Measurements from ENCODE around the gene CCND2. TPM values are rescaled to one million over a fixed set of nuclear protein-coding genes. Genes with fewer than 3 reads are reported as not detected.

CCND2 gene
- total and polyA plus RNA-seq, 2 of the 4 experiments (the other 2 are of a cell fraction), result 1.1 to 2.3 TPM

GRCh38 chr12:4261655-4262054 lies 11.9 kb upstream of the CCND2 start:
- Histone ChIP-seq H2BK5ac (ENCODE audit: low read depth, low read length, poor library complexity, severe bottlenecking) (no peak overlapping the region), H2BK15ac (ENCODE audit: low read depth, low read length) (no peak overlapping the region), H2AK5ac (ENCODE audit: low read depth, low read length) (no peak overlapping the region), H3K27me3 (ENCODE audit: control insufficient read depth, insufficient read depth, low read length) (peaks cover 30% of the 10 kb centered on the region), H4K20me1 (ENCODE audit: insufficient read depth, low read length) (no peaks in the 10 kb centered on the region), H3K4me3 (ENCODE audit: insufficient read depth, low read depth, low read length) (no peak overlapping the region), H3K4ac (ENCODE audit: low read depth, low read length) (no peak overlapping the region), H4K5ac (ENCODE audit: low read depth, low read length) (no peak overlapping the region), H2AFZ (replicated peaks; ENCODE audit: low read length, poor library complexity) (no peak overlapping the region), H3K4me1 (ENCODE audit: control insufficient read depth, insufficient read depth, low read length) (no peaks in the 10 kb centered on the region), H3K36me3 (ENCODE audit: control insufficient read depth, insufficient read depth, low read length) (no peaks in the 10 kb centered on the region), H2AK9ac (replicated peaks; ENCODE audit: low read depth, low read length, poor library complexity) (no peak overlapping the region), H3K79me1 (ENCODE audit: low read depth in 1 of 2, low read length in 2 of 2) (no peaks in the 10 kb centered on the region), H3K23ac (ENCODE audit: low read depth, low read length) (no peak overlapping the region), H3K27ac (ENCODE audit: insufficient read depth, low read length) (no peak overlapping the region), H3K56ac (ENCODE audit: extremely low read depth, insufficient read depth, low read length) (no peak overlapping the region), H4K91ac (ENCODE audit: insufficient read depth, low read depth, low read length) (no peak overlapping the region), H2BK120ac (ENCODE audit: low read depth, low read length) (no peak overlapping the region), H3K9me3 (ENCODE audit: control insufficient read depth, insufficient read depth, low read length) (no peaks in the 10 kb centered on the region), H3K9ac (ENCODE audit: low read depth, low read length) (no peak overlapping the region), H3K18ac (ENCODE audit: low read depth, low read length) (no peak overlapping the region), H3K9me1 (ENCODE audit: insufficient read depth, low read length) (no peaks in the 10 kb centered on the region), H4K8ac (ENCODE audit: low read depth in 2 of 2, low read length in 2 of 2) (no peak overlapping the region), H3K4me2 (ENCODE audit: low read depth, low read length) (no peak overlapping the region), H2BK20ac (ENCODE audit: low read depth, low read length) (no peak overlapping the region), H3K14ac (replicated peaks; ENCODE audit: low read depth, low read length) (no peak overlapping the region)
- in situ Hi-C loops (cut with MboI; ENCODE audit: low sequenced_read_pairs) (no loop called here), dilution Hi-C loops (cut with HindIII; ENCODE audit: low sequenced_read_pairs, unreplicated experiment) (no loop called here), intact Hi-C loops (cut with micrococcal nuclease) (no loop called here)
- TF ChIP-seq RAD21 (IDR thresholded peaks at IDR 0.05; ENCODE audit: low read length), result no peak
- no peak for TF ChIP-seq MAFK (IDR thresholded peaks at IDR 0.05; ENCODE audit: low read depth, low read length)
- no peak for TF ChIP-seq BHLHE40 (IDR thresholded peaks at IDR 0.05; ENCODE audit: low read depth, low read length)
- no peak for TF ChIP-seq CHD1 (IDR thresholded peaks at IDR 0.05; ENCODE audit: low read depth, low read length)
- BruUV-seq (replicated peaks), result no TSS peak
- POLR2A ChIA-PET (ENCODE audit: unreplicated experiment), result no interaction called here
- ATAC-seq (ENCODE audit: low read depth), result no peak
- CTCF ChIA-PET, result interaction anchor here (1.0 kb wide), 1 partner anchor 15 kb away, joined by 3 read pairs; no protein-coding TSS in a partner anchor
- no peak for DNase-seq

Data from IMR-90 (cell line).